ENCODE measurements around the gene EN1. TPM values are rescaled to one million over a fixed set of nuclear protein-coding genes. Genes with fewer than 3 reads are reported as not detected.

Gene EN1
- total and polyA plus RNA-seq, 7 donors, result 0.70 to 9.5 (median 1.1) TPM

- intact Hi-C loops (cut with DNase I), result no loop called here
- Histone ChIP-seq H3K4me1 (no peaks in the 10 kb centered on the region), H3K27ac (no peak overlapping the region), H3K9me3 (no peaks in the 10 kb centered on the region), H3K4me3 (no peak overlapping the region), H3K27me3 (ENCODE audit: insufficient read depth in 3 of 3, low read length in 2 of 3) (peaks cover 0 to 58% (median 13%) of the 10 kb centered on the region in 3 donors), H3K36me3 (ENCODE audit: insufficient read depth in 1 of 2, low read depth in 1 of 2) (no peaks in the 10 kb centered on the region)
- no peak for ATAC-seq
- no peak for TF ChIP-seq CTCF (IDR thresholded peaks at IDR 0.05)
- no peak for DNase-seq
- 24 to 49% (median 30%) methylated on average over 36 of the region's 36 CpGs for WGBS, 3 donors
Observed at GRCh38 chr2:118832791-118833715, 14.4 kb downstream of the EN1 start.

- H3K4me1 ChIP-seq, result no peaks in the 10 kb centered on the region
- H3K9me3 ChIP-seq, result no peaks in the 10 kb centered on the region
- WGBS, 3 donors, result 43 to 57% (median 51%) methylated on average over 10 of the region's 10 CpGs
- DNase-seq (no peak), ATAC-seq (no peak)
- intact Hi-C loops (cut with DNase I), result no loop called here
- no peak overlapping the region for H3K27ac ChIP-seq
- TF ChIP-seq CTCF (IDR thresholded peaks at IDR 0.05), result no peak
- H3K27me3 ChIP-seq (ENCODE audit: insufficient read depth in 3 of 3, low read length in 2 of 3), result peaks cover 0 to 49% (median 13%) of the 10 kb centered on the region in 3 donors
- H3K36me3 ChIP-seq (ENCODE audit: insufficient read depth in 1 of 2, low read depth in 1 of 2), result no peaks in the 10 kb centered on the region
- H3K4me3 ChIP-seq, result no peak overlapping the region
Observed at GRCh38 chr2:118832071-118832790, 15.2 kb downstream of the EN1 start.

GRCh38 chr2:118830881-118831280, 16.6 kb downstream of the EN1 start:
- Histone ChIP-seq H3K4me1 (no peaks in the 10 kb centered on the region), H3K9me3 (no peaks in the 10 kb centered on the region), H3K27ac (no peak overlapping the region), H3K36me3 (ENCODE audit: insufficient read depth in 1 of 2, low read depth in 1 of 2) (no peaks in the 10 kb centered on the region), H3K27me3 (ENCODE audit: insufficient read depth in 3 of 3, low read length in 2 of 3) (peaks cover 0 to 46% (median 13%) of the 10 kb centered on the region in 3 donors), H3K4me3 (no peak overlapping the region)
- no peak for TF ChIP-seq CTCF (IDR thresholded peaks at IDR 0.05)
- WGBS, 3 donors, result 46 to 62% (median 50%) methylated on average over 2 of the region's 2 CpGs
- ATAC-seq, result no peak
- no peak for DNase-seq
- intact Hi-C loops (cut with DNase I), result no loop called here

GRCh38 chr2:118830118-118830517, 17.3 kb downstream of the EN1 start:
- no peak for ATAC-seq
- intact Hi-C loops (cut with DNase I), result no loop called here
- no peaks in the 10 kb centered on the region for H3K4me1 ChIP-seq
- no peaks in the 10 kb centered on the region for H3K36me3 ChIP-seq (ENCODE audit: insufficient read depth in 1 of 2, low read depth in 1 of 2)
- WGBS, 3 donors, result 64 to 72% (median 71%) methylated on average over 6 of the region's 6 CpGs
- no peaks in the 10 kb centered on the region for H3K9me3 ChIP-seq
- TF ChIP-seq CTCF (IDR thresholded peaks at IDR 0.05), result no peak
- peaks cover 0 to 38% (median 12%) of the 10 kb centered on the region in 3 donors for H3K27me3 ChIP-seq (ENCODE audit: insufficient read depth in 3 of 3, low read length in 2 of 3)
- H3K4me3 ChIP-seq, result no peak overlapping the region
- no peak overlapping the region for H3K27ac ChIP-seq
- DNase-seq, result no peak

Data from psoas muscle (tissue), 8 donors.